Left ventricle myocardium superior (tissue), 1 donor: ENCODE data around the gene PNMA8C. TPM values are rescaled to one million over a fixed set of nuclear protein-coding genes. Genes with fewer than 3 reads are reported as not detected.
"Not testable (repeated sequence)": the region's sequence is repeated elsewhere in the genome, so short reads cannot be mapped to it uniquely, and the experiment has no call there.

Experiments
- ATAC-seq: fragments of 200-7000 bp; cut with Tn5 transposase; one replicate; pipeline ENCODE4 v1.9.1; 2020; ENCODE audit warnings: mild to moderate bottlenecking, moderate library complexity
- DNase-seq: peaks from one replicate; pipeline ENCODE4 v3.0.0-alpha.2; 2020
- intact Hi-C: fragments of 100-400 bp; cut with micrococcal nuclease; formaldehyde crosslinking; loops from one replicate; pipeline ENCODE4 v1.11.0; 2022
- total RNA-seq: library from RNA; stranded (reverse); fragmentation: NEBNext Ultra II Directional; extraction: Animal tissue kit (Norgen Biotek cat#: 25700); gene quantifications from one replicate; pipeline ENCODE4 v1.2.1, GENCODE V29; 2021
- donor health status: DM: no; HTN: yes; CAD: no; lungs with severe emphysema.

Gene PNMA8C
- total RNA-seq, 1 donor from 2014 or later, result 0.07 TPM

- ATAC-seq, result peak; percentile 45
- no peak for DNase-seq
- intact Hi-C loops, result no loop called here
Measured at GRCh38 chr19:46378268-46378667, 50.5 kb downstream of the PNMA8C start.

- DNase-seq, result no peak
- no peak for ATAC-seq
- intact Hi-C loops, result no loop called here
Measured at GRCh38 chr19:46376241-46377153, 52.2 kb downstream of the PNMA8C start.

GRCh38 chr19:46375476-46376067 lies 53.2 kb downstream of the PNMA8C start:
- intact Hi-C loops, DNase-seq, ATAC-seq: not testable (repeated sequence)

Other genes with a start within 250 kb of the PNMA8C start
- not detected for gene IGFL1, start 199.2 kb downstream of the PNMA8C start, total RNA-seq
- 81.4 TPM for gene HIF3A, start 131.9 kb downstream of the PNMA8C start, total RNA-seq
- 72.5 TPM for gene PPP5C, start 81.8 kb downstream of the PNMA8C start, total RNA-seq
- 33.5 TPM for gene CCDC8, start 15.4 kb downstream of the PNMA8C start, total RNA-seq
- gene PNMA8A, start 42.6 kb upstream of the PNMA8C start, total RNA-seq, result 9.4 TPM
- gene PNMA8B, start 66.9 kb upstream of the PNMA8C start, total RNA-seq, result 0.89 TPM
- gene CALM3, start 172.4 kb upstream of the PNMA8C start, total RNA-seq, result 323 TPM
- 3.0 TPM for gene PTGIR, start 196.2 kb upstream of the PNMA8C start, total RNA-seq
- not detected for gene GNG8, start 207.3 kb upstream of the PNMA8C start, total RNA-seq
- 14.1 TPM for gene DACT3, start 232.2 kb upstream of the PNMA8C start, total RNA-seq